Measurements from ENCODE around the gene STRAP.
"Not testable (repeated sequence)": the region's sequence is repeated elsewhere in the genome, so short reads cannot be mapped to it uniquely, and the experiment has no call there.

STRAP gene

DNA sequence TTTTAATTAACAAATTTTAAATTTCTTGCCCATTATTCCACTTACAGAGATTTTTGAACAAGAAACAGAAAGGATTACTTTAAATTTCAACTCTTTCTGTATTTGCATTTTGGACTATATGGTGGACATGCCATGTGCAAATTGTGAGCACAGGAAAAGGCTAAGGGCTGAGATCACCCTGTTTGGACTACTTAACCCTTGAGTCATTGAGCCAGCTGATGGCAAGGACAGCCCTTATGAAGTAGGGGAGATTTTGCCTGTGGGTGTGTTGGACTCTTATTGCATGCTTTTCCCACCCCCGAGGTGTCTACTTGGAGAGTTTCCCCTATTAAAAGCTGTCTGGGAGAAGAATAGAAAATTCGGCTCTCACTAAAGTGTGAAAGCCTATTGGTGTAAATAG lies 46.2 kb downstream of the STRAP start:
- DNase-seq (ENCODE audit: low read depth), result peak; percentile 93

- DNase-seq (ENCODE audit: low read depth), result no peak
These were observed 46.8 kb downstream of the STRAP start for GRCh38 chr12:15928870-15929571.

- DNase-seq (ENCODE audit: low read depth), result no peak
These were observed 49.4 kb downstream of the STRAP start for GRCh38 chr12:15931590-15932053.

DNA sequence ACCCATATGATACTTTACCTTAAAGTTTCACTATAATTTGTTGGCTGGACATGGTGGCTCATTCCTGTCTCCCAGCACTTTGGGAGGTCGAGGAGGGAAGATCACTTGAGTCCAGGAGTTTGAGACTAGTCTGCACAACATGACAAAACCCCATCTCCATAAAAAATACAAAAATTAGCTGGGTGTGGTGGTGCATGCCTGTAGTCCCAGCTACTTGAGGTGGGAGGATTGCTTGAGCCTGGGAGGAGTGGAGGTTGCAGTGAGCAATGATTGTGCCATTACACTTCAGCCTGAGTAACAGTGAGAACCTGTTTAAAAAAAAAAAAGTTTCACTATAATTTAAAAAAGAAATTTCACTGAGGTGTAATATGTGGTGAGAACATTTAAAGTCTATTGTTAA lies 50.1 kb downstream of the STRAP start:
- DNase-seq (ENCODE audit: low read depth), result no peak

- DNase-seq (ENCODE audit: low read depth), result no peak
These were observed 50.8 kb downstream of the STRAP start for GRCh38 chr12:15932971-15933370.

GRCh38 chr12:15933751-15934150 lies 51.6 kb downstream of the STRAP start:
- no peak for DNase-seq (ENCODE audit: low read depth)

- no peak for DNase-seq (ENCODE audit: low read depth)
These were observed 54.6 kb downstream of the STRAP start for GRCh38 chr12:15936751-15937150.

GRCh38 chr12:15937902-15938301 lies 55.7 kb downstream of the STRAP start:
- DNase-seq (ENCODE audit: low read depth), result no peak

DNA sequence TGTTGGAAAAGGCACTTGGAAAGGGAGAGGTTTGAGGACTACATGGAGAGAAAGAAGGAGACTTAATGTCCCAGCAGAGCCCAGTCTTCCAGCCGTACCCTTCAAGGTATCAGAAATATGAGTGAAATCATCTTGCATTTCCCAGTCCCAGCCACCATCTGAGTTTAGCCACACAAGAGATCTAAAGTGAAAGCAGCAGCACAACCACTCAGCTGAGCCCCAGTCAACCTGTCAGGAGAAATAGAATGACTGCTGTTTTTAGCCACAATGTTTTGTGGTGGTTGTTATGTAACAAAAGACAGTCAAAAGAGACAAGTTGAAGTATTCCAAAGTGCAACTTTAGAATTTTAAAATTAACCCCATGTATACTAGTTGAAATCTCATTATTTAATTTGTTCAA lies 56.9 kb downstream of the STRAP start:
- no peak for DNase-seq (ENCODE audit: low read depth)

GRCh38 chr12:15942475-15942874 lies 60.3 kb downstream of the STRAP start:
- no peak for DNase-seq (ENCODE audit: low read depth)

GRCh38 chr12:15943519-15943918 lies 61.3 kb downstream of the STRAP start:
- not testable (repeated sequence) for DNase-seq (ENCODE audit: low read depth)

DNA sequence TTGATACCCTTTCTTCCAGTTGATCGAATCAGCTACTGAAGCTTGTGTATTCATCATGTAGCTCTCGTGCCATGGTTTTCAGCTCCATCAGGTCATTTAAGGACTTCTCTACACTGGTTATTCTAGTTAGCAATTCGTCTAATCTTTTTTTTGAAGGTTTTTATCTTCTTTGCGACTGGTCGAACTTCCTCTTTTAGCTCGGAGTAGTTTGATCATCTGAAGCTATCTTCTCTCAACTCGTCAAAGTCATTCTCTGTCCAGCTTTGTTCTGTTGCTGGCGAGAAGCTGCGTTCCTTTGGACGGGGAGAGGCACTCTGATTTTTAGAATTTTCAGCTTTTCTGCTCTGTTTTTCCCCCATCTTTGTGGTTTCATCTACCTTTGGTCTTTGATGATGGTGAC lies 66.3 kb downstream of the STRAP start:
- DNase-seq (ENCODE audit: low read depth), result not testable (repeated sequence)

Measured in non-pigmented ciliary epithelial cell (primary cell).